Neutrophil (primary cell): Measurements from ENCODE around the gene NOC4L.

Experiments
- H3K27ac ChIP-seq: fragments of 200-600 bp; sonication (generic); 2 replicates; pipeline ENCODE4 v1.5.1; 2016; ENCODE audit warnings: mild to moderate bottlenecking, moderate library complexity
- H3K27me3 ChIP-seq: fragments of 200-600 bp; sonication (generic); 2 replicates; pipeline ENCODE4 v1.6.0; 2016; ENCODE audit warnings: mild to moderate bottlenecking
- H3K36me3 ChIP-seq: fragments of 200-600 bp; sonication (generic); 2 replicates; pipeline ENCODE4 v1.5.1; 2017
- H3K4me1 ChIP-seq, 2 experiments: fragments of 200-600 bp in 1 of 2; sonication (generic) in 1 of 2; 1 replicate in 1 of 2; 2 replicates in 1 of 2; pipeline versions ENCODE4 v1.5.1 to v1.6.1; 2013 to 2016; ENCODE audit warnings: low read depth in 1 of 2, low read length in 1 of 2, mild to moderate bottlenecking in 1 of 2, moderate library complexity in 1 of 2; ENCODE audit not compliant: control insufficient read depth in 1 of 2, insufficient read depth in 1 of 2
- H3K4me3 ChIP-seq, 2 experiments: fragments of 200-600 bp in 1 of 2; sonication (generic) in 1 of 2; 1 replicate in 1 of 2; 2 replicates in 1 of 2; pipeline ENCODE4 v1.5.1; 2013 to 2016; ENCODE audit warnings: low read depth in 1 of 2, low read length in 1 of 2, mild to moderate bottlenecking in 1 of 2, moderate library complexity in 1 of 2
- H3K9me3 ChIP-seq: fragments of 200-600 bp; sonication (generic); 2 replicates; pipeline ENCODE4 v1.5.1; 2016
- CTCF ChIP-seq: fragments of 200-600 bp; sonication (generic); IDR thresholded peaks from 2 replicates; pipeline ENCODE4 v1.5.1; 2016; ENCODE audit warnings: antibody characterized with exemption

Gene NOC4L

DNA sequence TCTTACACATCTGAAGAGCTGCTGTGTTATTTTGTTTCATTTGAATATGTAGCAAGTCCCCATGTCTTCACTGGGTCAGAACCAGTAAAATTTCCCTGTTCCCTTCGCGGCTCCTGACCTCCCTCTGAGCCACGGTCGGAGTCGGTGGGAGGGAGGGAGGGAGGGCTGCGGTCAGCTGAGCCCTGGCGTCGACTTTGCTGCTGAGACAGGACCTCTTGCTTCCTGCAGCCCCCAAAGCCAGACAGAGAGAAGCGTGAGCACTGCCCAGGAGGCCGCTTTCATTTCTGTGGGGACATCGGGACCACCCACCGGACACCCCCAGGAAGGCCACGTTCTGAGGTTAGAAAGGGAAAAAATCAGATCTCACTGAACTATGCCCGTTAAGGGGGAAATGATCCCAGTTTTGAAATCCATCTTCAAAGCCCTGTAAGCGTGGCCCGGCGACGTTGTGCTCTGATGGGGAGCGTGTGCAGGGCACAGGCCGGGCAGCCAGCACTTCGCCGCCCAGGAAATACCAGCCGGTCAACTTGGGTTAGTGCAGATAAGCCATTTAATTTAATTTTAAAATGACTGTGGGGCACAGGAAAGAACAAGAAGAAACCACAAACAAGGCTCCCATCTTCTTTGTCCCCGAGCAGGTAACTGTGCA, 42.1 kb downstream of the NOC4L start:
- Histone ChIP-seq H3K4me1 (peaks cover 21 to 28% of the 10 kb centered on the region in 2 experiments), H3K9me3 (no peaks in the 10 kb centered on the region), H3K36me3 (no peaks in the 10 kb centered on the region), H3K27ac (peak overlapping the region; percentile 34), H3K27me3 (peaks cover 89% of the 10 kb centered on the region), H3K4me3 (peak overlapping the region; percentile 39 to 51)
- no peak for TF ChIP-seq CTCF

DNA sequence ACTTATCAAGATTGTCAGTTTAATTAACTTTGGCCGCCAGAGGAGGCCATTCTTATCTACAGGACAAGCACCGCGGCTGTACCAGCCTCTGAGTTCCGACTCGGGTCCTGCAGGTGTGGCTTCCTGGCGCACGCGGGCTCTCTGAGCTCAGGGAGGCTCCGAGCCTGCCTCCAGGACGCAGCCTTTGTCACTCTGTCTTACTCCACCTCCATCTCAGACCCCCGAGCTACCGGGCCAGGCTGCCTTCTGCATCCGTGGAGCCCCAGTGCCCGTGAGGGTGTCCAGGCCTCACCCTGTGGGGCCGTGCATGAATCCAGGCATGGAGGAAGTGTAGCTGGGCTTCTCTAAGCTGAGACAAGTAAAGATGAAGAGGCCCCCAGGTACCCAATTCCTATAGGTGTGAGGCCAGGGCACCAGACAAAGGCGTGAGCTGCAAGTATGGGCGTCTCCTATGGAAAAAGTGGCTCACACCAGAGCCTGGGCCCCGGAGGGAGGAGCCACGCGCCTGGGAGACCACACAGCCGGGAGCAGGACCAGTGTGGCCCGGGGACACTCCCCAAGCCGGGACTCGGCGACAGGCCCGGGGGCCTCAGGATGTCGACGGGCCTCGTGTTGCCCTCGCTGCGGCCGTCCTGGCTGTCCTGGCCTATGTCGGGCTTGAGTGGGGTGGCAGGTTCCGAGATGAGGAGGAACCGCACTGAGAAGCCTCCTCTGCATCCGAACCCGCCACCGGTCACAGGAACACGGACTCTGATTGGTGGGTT, 42.8 kb downstream of the NOC4L start:
- no peaks in the 10 kb centered on the region for H3K36me3 ChIP-seq
- peak overlapping the region in 1 of 2 experiments; percentile 39 for H3K4me3 ChIP-seq
- H3K27ac ChIP-seq, result no peak overlapping the region
- no peaks in the 10 kb centered on the region for H3K9me3 ChIP-seq
- peaks cover 21 to 28% of the 10 kb centered on the region in 2 experiments for H3K4me1 ChIP-seq
- peaks cover 96% of the 10 kb centered on the region for H3K27me3 ChIP-seq
- no peak for TF ChIP-seq CTCF

DNA sequence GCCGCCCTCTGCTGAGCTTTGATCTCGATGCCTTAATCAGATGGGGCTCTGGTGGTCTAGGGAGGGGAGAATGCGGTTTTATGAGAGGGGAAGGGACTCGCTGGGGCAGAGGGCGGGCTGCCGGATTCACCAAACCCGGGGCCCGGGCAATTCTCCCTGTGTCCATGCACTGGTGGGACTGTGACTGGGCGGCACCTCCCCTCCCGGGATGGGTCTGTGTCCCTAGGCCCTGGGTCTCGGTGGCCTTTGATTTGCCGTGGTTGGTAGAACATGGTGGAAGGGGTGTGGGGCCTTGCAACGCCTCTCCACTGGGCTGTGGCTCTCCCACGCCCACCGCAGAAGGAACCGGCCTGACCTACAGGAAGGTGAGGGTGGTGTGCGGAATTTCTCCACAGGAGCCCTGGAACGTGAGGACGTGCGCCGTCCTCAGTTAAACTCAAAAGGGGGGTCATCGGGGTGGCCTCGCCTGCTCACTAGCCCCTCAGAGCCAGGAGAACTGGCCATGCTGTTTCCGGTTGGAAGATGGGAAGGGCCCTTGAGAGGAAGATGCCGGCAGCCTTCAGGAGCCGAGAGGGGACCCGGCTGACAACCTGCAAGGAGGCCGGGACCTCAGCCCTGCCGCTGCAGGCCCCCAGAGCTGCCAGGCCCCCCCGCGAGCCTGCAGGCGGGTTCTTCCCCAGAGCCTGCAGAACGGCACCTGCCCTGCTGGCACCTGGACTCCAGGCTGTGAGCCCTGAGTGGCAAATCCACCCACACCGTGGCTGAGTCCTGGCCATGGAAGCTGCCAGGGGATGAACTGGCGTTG, 43.6 kb downstream of the NOC4L start:
- Histone ChIP-seq H3K4me3 (no peak overlapping the region), H3K27ac (no peak overlapping the region), H3K4me1 (peaks cover 21 to 28% of the 10 kb centered on the region in 2 experiments), H3K27me3 (peaks cover 98% of the 10 kb centered on the region), H3K36me3 (no peaks in the 10 kb centered on the region), H3K9me3 (no peaks in the 10 kb centered on the region)
- TF ChIP-seq CTCF, result no peak

GRCh38 chr12:132188451-132188901, 44.2 kb downstream of the NOC4L start:
- no peaks in the 10 kb centered on the region for H3K36me3 ChIP-seq
- H3K4me3 ChIP-seq, result peak overlapping the region; percentile 68 to 78
- H3K9me3 ChIP-seq, result peaks cover 3% of the 10 kb centered on the region
- TF ChIP-seq CTCF, result no peak
- peaks cover 21 to 28% of the 10 kb centered on the region in 2 experiments for H3K4me1 ChIP-seq
- no peak overlapping the region for H3K27ac ChIP-seq
- peaks cover 92% of the 10 kb centered on the region for H3K27me3 ChIP-seq

DNA sequence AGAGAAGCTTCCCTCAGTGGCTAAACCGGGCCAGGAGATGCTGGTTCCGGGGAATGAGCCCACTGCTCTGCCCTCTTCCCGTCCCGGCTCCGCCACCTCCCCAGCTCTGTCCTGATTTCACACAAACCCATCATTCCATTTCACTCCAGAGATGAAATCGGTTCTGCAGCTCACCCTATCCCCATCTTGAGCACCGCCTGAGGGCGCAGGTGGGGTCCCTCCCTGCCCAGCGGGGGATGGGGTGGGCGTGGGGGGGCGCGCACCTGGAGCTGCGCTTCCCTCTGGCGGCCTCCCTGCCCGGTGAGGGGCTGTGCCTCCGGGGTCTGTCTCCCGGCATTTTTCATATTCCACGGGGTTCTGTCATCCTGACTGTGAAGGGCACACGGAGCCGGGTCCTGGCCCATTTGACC, 44.7 kb downstream of the NOC4L start:
- no peak for TF ChIP-seq CTCF
- Histone ChIP-seq H3K4me3 (peak overlapping the region; percentile 68 to 78), H3K27me3 (peaks cover 88% of the 10 kb centered on the region), H3K9me3 (peaks cover 8% of the 10 kb centered on the region), H3K36me3 (no peaks in the 10 kb centered on the region), H3K4me1 (peaks cover 21 to 28% of the 10 kb centered on the region in 2 experiments), H3K27ac (peak overlapping the region; percentile 82)
